Measurements from ENCODE around the gene ANO7.

Gene ANO7

DNA sequence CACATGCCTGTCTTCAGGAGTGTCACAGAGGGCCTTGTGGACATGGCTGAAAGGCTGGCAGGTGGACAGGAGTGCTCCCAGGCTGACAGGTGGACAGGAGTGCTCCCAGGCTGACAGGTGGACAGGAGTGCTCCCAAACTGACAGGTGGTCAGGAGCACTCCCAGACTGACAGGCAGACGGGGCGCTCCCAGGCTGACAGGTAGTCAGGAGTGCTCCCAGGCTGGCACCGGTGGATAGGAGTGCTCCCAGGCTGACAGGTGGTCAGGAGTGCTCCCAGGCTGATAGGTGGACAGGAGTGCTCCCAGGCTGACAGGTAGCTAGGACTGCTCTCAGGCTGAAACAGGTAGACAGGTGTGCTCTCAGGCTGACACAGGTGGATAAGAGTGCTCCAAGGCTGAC lies 16.6 kb downstream of the ANO7 start:
- DNase-seq, result no peak
- Histone ChIP-seq H3K4me1 (no peaks in the 10 kb centered on the region), H3K27me3 (no peaks in the 10 kb centered on the region), H3K9me3 (no peaks in the 10 kb centered on the region), H3K36me3 (no peaks in the 10 kb centered on the region), H3K4me3 (ENCODE audit: low read depth, low read length) (no peak overlapping the region)
- TF ChIP-seq, protein P1, sequence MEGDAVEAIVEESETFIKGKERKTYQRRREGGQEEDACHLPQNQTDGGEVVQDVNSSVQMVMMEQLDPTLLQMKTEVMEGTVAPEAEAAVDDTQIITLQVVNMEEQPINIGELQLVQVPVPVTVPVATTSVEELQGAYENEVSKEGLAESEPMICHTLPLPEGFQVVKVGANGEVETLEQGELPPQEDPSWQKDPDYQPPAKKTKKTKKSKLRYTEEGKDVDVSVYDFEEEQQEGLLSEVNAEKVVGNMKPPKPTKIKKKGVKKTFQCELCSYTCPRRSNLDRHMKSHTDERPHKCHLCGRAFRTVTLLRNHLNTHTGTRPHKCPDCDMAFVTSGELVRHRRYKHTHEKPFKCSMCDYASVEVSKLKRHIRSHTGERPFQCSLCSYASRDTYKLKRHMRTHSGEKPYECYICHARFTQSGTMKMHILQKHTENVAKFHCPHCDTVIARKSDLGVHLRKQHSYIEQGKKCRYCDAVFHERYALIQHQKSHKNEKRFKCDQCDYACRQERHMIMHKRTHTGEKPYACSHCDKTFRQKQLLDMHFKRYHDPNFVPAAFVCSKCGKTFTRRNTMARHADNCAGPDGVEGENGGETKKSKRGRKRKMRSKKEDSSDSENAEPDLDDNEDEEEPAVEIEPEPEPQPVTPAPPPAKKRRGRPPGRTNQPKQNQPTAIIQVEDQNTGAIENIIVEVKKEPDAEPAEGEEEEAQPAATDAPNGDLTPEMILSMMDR (IDR thresholded peaks at IDR 0.05; ENCODE audit: low read depth, low read length), result no peak

DNA sequence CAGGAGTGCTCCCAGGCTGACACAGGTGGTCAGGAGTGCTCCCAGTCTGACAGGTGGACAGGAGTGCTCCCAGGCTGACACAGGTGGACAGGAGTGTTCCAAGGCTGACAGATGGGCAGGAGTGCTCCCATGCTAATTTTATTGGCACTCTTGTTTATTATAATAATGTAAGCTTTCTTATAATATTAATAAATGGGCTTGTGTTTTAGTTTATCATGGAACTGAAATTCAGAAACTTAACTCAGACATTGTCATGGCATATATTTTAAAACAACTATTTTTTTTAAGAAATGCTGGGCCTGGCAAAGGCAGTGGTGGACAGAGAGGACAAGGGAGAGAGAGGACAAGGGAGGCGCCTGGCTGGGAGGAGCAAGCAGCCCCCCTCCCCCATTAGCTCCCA lies 18.7 kb downstream of the ANO7 start:
- no peaks in the 10 kb centered on the region for H3K9me3 ChIP-seq
- TF ChIP-seq, protein P1 (IDR thresholded peaks at IDR 0.05; ENCODE audit: low read depth, low read length), result no peak
- no peaks in the 10 kb centered on the region for H3K36me3 ChIP-seq
- H3K4me1 ChIP-seq, result no peaks in the 10 kb centered on the region
- H3K27me3 ChIP-seq, result no peaks in the 10 kb centered on the region
- DNase-seq, result no peak
- H3K4me3 ChIP-seq (ENCODE audit: low read depth, low read length), result no peak overlapping the region

DNA sequence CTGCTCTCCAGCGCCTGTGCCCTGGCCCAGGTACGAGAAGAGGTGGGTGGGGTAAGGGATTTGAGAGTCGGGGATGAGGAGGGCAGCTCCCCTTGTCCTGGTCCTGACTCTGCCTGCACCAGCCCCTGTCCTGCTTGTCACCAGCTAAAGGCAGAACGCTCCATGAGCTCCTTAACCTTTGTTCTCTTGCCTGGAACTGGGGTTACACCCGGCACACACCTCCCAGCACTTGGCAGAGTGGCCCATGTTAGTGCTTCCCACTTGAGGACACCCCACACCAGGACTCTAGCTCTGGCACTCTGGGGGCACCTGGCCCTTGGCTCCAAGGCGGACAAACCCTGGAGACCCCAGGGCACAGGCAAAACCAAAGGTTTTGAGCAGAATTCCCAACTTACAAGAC lies 19.2 kb downstream of the ANO7 start:
- TF ChIP-seq, protein P1 (IDR thresholded peaks at IDR 0.05; ENCODE audit: low read depth, low read length), result no peak
- H3K9me3 ChIP-seq, result no peaks in the 10 kb centered on the region
- no peak for DNase-seq
- H3K4me1 ChIP-seq, result no peaks in the 10 kb centered on the region
- H3K4me3 ChIP-seq (ENCODE audit: low read depth, low read length), result no peak overlapping the region
- H3K36me3 ChIP-seq, result no peaks in the 10 kb centered on the region
- no peaks in the 10 kb centered on the region for H3K27me3 ChIP-seq

DNA sequence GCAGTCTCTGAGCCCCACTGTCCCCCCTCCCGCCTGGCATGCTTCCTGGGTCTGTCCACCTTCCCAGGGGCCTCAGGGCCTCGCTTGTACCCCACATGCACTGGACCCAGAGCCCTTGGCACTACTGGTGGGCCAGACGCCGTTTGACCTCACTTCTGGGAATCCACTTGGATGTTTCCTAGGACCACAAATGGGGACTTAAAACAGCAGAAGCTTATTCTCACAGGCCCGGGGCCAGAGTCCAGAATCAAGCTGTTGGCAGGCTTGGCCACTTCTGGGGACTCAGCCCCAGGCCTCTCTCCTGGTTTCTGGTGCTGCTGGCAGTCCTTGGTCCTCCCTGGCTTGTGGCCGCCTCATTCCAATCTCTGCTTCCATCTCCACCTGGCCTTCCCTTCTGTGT lies 19.6 kb downstream of the ANO7 start:
- no peaks in the 10 kb centered on the region for H3K27me3 ChIP-seq
- H3K4me3 ChIP-seq (ENCODE audit: low read depth, low read length), result no peak overlapping the region
- no peaks in the 10 kb centered on the region for H3K4me1 ChIP-seq
- no peaks in the 10 kb centered on the region for H3K36me3 ChIP-seq
- DNase-seq, result peak; percentile 40
- H3K9me3 ChIP-seq, result no peaks in the 10 kb centered on the region
- TF ChIP-seq, protein P1 (IDR thresholded peaks at IDR 0.05; ENCODE audit: low read depth, low read length), result no peak

DNA sequence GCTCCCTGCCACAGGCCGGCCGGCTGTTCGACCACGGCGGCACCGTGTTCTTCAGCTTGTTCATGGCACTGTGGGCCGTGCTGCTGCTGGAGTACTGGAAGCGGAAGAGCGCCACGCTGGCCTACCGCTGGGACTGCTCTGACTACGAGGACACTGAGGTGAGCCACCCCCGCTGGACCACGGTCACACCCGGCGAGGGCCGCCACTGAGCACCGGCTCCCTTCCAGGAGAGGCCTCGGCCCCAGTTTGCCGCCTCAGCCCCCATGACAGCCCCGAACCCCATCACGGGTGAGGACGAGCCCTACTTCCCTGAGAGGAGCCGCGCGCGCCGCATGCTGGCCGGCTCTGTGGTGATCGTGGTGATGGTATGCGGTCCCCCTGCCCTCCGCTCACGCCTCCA lies 20.8 kb downstream of the ANO7 start:
- no peak for DNase-seq
- H3K27me3 ChIP-seq, result no peaks in the 10 kb centered on the region
- H3K4me1 ChIP-seq, result no peaks in the 10 kb centered on the region
- H3K36me3 ChIP-seq, result no peaks in the 10 kb centered on the region
- H3K9me3 ChIP-seq, result no peaks in the 10 kb centered on the region
- no peak overlapping the region for H3K4me3 ChIP-seq (ENCODE audit: low read depth, low read length)
- TF ChIP-seq, protein P1 (IDR thresholded peaks at IDR 0.05; ENCODE audit: low read depth, low read length), result no peak

DNA sequence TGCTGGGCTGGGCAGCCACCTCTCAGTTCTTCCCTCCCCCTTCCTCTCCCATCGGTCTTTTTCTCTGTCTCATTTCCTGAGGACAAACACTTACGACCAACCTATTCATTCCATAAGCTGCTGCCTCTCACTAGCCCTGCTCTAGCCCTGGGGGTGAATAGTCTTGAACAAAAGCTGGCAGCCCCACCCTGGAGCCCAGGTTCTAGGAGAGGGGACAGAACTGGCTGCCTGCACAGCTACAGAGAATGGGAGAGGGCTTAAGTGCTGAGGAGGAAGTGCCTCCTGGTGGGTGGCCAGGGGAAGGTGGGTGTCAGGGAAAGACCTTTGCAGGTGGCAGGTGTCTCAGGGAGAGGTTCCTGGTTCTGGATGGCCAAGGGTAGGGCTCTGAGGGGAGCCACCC lies 22.8 kb downstream of the ANO7 start:
- no peaks in the 10 kb centered on the region for H3K27me3 ChIP-seq
- TF ChIP-seq, protein P1 (IDR thresholded peaks at IDR 0.05; ENCODE audit: low read depth, low read length), result no peak

More for the DNA sequence above, 22.8 kb downstream of the ANO7 start:
- DNase-seq, result no peak
- Histone ChIP-seq H3K4me3 (ENCODE audit: low read depth, low read length) (no peak overlapping the region), H3K36me3 (no peaks in the 10 kb centered on the region), H3K9me3 (no peaks in the 10 kb centered on the region), H3K4me1 (no peaks in the 10 kb centered on the region)

Measured in BE2C (cell line).